ENCODE results near the gene METRN.
A peak's percentile ranks its signal among the peaks of the same experiment; 100 is the strongest.

Gene METRN

GRCh38 chr16:725463-726187 lies 10.7 kb downstream of the METRN start:
- no peak for DNase-seq

DNA sequence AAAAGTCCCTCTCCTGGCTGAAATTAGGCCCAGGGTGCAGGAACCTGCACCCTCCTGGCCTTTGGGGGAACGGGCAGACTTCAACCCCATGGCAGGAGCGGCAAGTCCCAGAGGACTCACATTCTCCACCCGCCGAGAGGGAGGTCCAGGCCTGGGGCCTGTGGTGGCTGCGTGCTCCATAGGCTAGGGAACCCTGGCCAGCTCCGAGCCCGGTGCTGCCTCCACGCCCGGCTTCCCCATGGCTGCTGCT lies 11.2 kb downstream of the METRN start:
- DNase-seq = no peak

- DNase-seq = peak; percentile 71
Observed at GRCh38 chr16:726438-727290, 11.7 kb downstream of the METRN start, which contains the start of the genes CCDC78 and HAGHL. CCDC78 (minus strand) TSS chr16:726443; CDS start chr16:726367, 76 bp downstream. HAGHL (plus strand) TSS chr16:727106; CDS start chr16:727510, 404 bp downstream.

DNA sequence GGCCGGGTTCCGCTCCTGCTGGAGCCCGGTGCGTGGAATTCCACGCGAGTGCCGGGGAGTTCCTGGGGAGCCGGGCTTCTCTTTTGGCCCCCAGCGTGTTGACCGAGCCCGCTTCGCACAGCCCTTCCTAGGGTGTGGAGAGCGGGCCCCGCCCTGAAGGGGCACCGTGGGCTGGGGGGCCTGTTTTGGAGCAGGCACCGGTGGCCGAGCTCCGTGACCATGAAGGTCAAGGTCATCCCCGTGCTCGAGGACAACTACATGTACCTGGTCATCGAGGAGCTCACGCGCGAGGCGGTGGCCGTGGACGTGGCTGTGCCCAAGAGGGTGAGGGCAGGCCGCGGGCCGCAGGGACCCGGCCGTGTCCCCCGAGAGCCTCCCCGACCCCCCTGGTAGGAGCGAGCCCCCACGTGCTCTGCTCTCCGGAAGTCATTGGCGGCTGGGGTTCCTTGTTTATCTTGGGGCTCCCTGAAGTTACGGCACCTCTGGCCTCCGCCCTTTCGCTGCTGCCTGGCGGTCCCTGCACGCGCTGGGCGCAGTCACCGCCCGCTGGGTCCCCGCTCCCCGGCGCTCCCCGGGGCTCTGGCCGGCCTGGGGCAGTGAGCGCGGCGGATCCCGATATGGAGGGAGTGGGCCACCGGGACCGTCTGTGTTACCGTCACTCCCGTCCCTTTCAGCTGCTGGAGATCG lies 12.5 kb downstream of the METRN start:
- DNase-seq = no peak

- peak; percentile 63 for DNase-seq
Observed at GRCh38 chr16:728131-728889, 13.4 kb downstream of the METRN start.

DNA sequence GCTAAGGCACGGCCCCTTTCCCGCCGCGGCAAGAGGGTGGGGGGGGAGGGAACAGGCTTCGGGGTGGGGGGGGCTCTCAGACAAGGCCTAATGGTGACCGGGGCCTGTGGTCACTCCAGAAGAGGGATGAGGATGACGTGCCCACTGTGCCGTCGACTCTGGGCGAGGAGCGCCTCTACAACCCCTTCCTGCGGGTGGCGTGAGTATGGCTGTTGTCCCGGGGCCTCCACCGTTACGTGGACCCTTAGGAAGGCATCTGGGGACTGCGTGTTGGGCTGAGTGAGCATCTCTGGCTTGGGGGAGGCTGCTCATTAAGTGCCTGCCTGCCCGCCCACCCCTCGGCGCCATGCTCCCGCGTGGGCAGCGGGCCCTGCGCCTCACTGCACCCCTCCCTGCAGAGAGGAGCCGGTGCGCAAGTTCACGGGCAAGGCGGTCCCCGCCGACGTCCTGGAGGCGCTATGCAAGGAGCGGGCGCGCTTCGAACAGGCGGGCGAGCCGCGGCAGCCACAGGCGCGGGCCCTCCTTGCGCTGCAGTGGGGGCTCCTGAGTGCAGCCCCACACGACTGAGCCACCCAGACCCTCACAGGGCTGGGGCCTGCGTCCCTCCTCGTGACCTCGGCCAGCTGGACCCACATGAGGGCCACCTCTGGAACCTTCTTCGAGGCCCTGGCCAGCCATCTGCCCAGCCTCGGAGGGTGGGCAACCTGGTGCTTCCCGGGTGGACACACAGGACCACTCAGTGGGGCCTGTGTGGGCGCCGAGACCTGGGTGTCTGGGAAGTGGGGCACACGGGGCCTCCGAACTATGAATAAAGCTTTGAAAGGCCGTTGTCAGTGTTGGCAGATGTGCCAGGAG lies 14.2 kb downstream of the METRN start:
- no peak for DNase-seq

- no peak for DNase-seq
Observed at GRCh38 chr16:729768-730665, 15.1 kb downstream of the METRN start.

GRCh38 chr16:730666-731509 lies 16.0 kb downstream of the METRN start:
- DNase-seq = no peak

GRCh38 chr16:732332-732731 lies 17.4 kb downstream of the METRN start:
- no peak for DNase-seq

GRCh38 chr16:732936-733335 lies 18.0 kb downstream of the METRN start:
- no peak for DNase-seq

DNA sequence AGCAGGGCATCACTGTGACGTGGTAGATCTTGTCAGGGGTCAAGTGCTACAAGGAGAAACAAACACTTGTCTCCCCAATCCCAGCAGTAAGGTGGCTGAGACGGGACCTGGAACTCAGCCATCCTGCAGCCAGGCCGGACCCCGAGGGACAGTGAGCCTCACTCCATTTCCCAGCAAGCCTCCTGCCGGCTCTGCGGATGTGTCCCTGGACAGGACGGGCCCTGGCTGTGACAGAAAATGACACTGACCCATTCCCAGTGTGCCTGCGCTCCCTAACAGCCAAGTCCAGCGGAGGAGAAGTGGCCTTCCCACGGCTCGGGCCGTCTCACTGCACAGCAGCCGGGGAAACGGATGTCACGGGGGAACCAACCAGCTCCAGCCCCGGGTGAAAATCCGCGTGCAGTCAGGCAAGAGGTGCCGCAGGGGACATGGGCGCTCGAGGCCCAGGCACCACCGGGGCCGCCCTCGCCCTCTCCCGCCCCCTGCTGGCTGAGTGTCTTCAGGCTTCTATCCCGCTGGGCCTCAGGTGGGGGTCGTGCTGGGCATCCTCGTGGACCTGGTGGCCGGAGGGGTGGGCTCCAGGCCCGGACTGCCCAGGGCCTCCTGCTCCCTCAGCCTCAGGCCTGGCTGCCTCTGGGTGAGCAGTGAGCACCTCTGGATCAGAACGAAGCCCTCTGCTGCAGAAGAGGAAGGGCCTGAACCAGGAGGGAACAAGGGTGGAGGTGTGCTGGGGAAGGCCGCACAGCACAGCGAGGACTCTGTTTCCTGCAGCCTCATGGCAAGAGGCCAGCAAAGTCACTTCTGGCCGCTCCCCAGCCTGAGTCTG lies 18.7 kb downstream of the METRN start:
- peak; percentile 63 for DNase-seq

- no peak for DNase-seq
Observed at GRCh38 chr16:734208-734980, 19.5 kb downstream of the METRN start.

DNA sequence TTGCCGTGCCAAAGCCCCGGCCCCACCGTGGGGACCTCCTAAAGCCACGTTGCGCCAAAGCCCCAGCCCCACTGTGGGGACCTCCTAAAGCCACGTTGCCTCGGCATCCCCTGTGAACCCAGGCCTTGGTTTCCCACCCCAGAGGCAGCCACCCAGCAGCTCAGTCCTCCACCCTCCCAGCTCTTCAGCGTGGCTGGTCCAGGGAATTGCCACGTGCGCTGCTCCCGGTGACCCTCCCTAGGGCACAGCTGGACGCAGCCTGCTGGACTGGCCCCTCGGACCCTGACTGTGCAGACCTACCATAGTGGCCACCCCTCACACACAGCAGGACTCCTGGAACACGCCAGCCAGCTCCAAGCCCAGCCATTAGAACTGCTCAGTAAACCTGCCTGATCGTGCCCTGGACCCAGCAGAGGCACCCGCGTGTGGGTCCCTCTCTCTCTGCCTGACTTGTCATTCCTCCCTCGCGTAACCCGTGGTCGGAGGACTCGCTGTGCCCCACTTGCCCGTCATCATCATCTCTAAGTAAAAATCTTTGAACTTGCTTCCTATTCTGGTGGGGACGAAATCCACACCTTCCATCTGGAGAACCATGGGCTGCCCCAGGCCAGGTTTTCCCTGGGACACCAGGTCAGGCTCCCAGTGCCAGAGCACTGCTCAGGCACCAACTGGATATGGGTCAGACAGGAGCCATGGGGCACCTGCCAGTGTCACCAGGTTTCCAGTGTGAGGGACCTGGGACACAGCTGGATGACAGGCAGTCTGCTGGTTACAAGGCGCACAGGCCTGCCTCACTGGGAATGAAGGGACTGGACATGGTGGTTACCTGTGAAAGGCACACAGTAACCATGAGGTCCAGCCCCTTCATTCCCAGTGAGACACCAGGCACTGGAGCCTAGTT lies 20.3 kb downstream of the METRN start:
- no peak for DNase-seq

GRCh38 chr16:735982-736453 lies 21.1 kb downstream of the METRN start:
- DNase-seq = no peak

DNA sequence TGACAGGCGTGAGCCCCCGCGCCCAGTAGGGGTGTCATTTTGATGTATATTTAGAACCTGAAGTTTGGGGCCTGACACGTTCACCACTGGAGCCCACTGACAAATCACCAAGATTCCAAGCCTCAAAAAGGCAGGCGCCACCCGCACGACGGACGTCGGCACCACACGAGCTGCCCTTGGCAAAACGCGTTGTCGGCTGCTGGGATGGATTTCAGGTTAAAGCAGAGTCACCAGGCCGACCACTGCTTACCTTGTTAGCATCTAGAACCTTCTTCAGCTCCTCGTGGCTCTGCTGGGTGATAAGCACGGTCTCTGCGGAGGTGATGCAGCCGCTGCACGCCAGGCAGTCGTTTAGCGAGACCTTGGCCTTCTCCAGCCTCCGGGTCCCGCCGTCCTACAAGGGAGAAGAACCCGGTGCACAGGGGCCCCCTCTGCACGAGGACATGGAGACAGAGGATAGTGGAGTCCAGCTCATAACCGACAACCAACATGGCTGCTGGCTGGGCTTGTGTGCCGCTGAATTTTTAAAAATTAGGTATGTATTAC lies 22.1 kb downstream of the METRN start:
- no peak for DNase-seq
